ENCODE data around the gene AAK1.
"Not testable (repeated sequence)": the region's sequence is repeated elsewhere in the genome, so short reads cannot be mapped to it uniquely, and the experiment has no call there.

The AAK1 gene

DNA sequence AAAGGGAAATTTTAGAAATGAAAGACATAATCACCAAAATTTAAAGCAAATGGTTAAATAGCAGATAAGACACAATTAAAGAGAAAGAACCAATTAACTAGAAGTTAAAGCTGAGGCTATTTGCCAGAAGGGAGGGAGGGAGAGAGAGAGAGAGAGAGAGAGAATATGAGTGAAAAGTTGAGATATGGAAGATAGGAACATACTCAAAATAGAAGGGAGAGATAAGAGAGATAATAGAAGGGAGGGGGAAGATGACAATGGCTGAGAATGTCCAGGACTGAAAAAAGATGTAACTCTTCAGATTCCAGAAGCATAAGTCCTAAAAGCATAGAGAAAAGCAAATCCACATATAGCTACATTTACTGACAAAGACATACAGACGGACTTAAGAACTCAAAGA, 17.1 kb upstream of the AAK1 start:
- DNase-seq (ENCODE audit: low read depth): no peak
- no peak overlapping the region for H3K4me3 ChIP-seq (ENCODE audit: low read depth, low read length)
- TF ChIP-seq, protein P1, sequence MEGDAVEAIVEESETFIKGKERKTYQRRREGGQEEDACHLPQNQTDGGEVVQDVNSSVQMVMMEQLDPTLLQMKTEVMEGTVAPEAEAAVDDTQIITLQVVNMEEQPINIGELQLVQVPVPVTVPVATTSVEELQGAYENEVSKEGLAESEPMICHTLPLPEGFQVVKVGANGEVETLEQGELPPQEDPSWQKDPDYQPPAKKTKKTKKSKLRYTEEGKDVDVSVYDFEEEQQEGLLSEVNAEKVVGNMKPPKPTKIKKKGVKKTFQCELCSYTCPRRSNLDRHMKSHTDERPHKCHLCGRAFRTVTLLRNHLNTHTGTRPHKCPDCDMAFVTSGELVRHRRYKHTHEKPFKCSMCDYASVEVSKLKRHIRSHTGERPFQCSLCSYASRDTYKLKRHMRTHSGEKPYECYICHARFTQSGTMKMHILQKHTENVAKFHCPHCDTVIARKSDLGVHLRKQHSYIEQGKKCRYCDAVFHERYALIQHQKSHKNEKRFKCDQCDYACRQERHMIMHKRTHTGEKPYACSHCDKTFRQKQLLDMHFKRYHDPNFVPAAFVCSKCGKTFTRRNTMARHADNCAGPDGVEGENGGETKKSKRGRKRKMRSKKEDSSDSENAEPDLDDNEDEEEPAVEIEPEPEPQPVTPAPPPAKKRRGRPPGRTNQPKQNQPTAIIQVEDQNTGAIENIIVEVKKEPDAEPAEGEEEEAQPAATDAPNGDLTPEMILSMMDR (IDR thresholded peaks at IDR 0.05; ENCODE audit: control insufficient read depth, extremely low read depth, insufficient read depth): no peak

DNA sequence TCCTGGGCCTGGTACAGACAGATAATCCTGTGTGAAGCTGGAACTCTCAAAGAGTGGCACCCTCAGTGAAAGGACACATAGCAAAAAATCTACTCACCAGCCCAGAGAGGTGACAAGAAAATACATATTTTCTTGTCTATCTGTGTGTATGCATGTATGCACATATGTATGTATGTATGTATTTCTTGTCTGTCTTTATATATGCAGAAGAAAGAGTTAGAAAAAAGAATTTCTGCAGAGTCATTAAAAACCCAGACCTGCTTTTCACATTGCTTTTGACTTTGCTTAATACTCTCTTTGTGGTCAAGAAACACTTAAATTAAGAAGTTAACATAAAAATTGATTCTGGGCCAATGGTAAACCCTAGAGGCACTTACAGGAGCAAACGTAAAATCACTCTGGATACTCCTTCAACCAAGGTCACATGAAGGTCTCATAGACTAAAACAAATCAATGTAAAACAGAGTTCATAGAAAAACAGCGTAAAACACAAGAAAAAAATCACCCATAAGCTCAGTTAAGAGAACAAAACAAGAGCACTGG, 16.5 kb upstream of the AAK1 start:
- no peak overlapping the region for H3K4me3 ChIP-seq (ENCODE audit: low read depth, low read length)
- DNase-seq (ENCODE audit: low read depth): no peak
- TF ChIP-seq, protein P1 (IDR thresholded peaks at IDR 0.05; ENCODE audit: control insufficient read depth, extremely low read depth, insufficient read depth): no peak

DNA sequence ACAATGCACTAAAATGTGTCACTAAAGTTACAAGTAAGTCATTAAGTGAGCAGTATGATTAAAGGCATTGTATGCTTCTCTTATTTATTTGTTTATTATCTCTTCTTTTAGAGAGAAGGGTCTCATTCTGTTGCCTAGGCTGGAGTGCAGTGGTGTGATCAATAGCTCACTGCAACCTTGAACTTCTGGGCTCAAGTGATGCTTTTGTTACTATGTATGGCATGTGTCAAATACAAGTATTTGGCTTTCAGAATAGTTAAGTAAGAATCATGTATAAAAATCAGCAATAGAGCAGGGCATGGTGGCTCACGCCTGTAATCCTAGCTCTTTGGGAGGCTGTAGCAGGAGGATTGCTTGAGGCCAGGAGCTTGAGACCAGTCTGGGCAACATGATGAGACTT, 15.8 kb upstream of the AAK1 start:
- DNase-seq (ENCODE audit: low read depth): no peak
- TF ChIP-seq, protein P1 (IDR thresholded peaks at IDR 0.05; ENCODE audit: control insufficient read depth, extremely low read depth, insufficient read depth): no peak

DNA sequence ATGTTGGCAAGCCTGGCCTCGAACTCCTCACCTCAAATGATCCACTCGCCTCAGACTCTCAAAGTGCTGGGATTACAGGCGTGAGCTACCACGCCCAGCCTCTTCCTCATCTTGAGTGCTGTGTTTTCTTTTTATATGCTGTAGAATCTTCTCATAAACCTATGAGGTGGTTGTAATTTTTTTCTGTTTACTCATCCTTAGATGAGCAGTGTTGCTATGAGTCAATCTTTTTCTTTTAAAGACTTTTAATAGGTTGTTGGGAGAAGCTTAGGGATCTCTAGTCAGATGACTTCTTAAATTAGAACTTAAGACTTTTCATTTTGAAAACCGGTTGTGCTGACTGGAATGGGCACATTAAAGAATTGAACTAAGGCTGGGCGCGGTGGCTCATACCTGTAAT, 8.7 kb upstream of the AAK1 start:
- TF ChIP-seq, protein P1 (IDR thresholded peaks at IDR 0.05; ENCODE audit: control insufficient read depth, extremely low read depth, insufficient read depth): no peak
- peak; percentile 48 for DNase-seq (ENCODE audit: low read depth)
- H3K4me3 ChIP-seq (ENCODE audit: low read depth, low read length): no peak overlapping the region

More for the DNA sequence above, 15.8 kb upstream of the AAK1 start:
- H3K4me3 ChIP-seq (ENCODE audit: low read depth, low read length): no peak overlapping the region

DNA sequence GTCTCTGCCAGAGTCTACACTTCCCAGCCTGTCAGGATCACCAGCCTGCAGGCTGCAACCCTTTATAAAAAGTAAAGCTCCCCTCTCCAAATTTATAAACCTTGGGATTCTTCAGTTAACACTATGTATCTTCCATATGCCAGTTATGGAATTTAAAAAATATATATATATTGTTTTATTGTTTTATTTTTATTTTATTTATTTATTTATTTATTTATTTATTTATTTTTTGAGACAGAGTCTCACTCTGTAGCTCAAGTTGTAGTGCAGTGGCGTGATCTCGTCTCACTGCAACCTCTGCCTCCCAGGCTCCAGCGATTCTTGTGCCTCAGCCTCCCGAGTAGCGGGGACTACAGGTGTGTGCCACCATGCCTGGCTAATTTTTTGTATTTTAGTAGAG, 3.7 kb upstream of the AAK1 start:
- DNase-seq (ENCODE audit: low read depth); H3K4me3 ChIP-seq (ENCODE audit: low read depth, low read length): not testable (repeated sequence)

DNA sequence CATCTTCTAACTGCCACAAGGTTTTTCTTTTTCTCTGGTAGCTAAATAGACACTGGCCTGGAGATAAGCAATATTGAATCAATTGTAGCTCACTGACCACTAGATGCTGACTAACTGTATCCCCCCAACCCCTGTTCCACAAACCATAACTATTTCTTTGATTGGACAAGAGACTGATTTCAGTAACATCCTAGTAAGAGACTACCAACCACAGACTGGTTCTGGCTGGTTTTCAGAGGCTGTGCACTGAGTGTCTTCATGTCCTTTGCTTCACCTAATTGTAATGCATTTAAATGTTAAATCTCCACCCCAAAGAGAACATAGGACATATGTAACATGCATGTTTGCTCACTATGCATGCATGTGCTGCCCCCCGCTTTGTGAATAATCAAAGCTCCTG, 3.2 kb upstream of the AAK1 start:
- no peak for DNase-seq (ENCODE audit: low read depth)
- TF ChIP-seq, protein P1 (IDR thresholded peaks at IDR 0.05; ENCODE audit: control insufficient read depth, extremely low read depth, insufficient read depth): no peak
- H3K4me3 ChIP-seq (ENCODE audit: low read depth, low read length): no peak overlapping the region

DNA sequence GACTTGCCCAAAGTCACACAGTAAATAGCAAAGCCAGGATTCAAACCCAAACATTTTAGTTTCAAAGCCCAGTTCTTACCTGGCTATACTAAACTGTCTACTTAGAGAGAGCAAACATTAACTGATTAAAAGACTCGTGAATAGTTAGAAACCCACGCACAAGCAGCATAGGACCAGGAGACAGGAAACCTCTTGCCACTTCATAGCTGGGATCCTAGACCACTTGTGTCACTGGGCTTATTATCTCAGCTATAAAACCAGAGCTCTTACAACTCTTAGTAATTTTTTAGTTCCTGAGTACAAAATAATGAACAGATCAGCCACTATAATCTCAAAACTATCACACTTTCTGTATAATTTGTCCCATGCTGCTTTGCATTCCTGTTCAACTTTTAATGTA, 2.4 kb upstream of the AAK1 start:
- TF ChIP-seq, protein P1 (IDR thresholded peaks at IDR 0.05; ENCODE audit: control insufficient read depth, extremely low read depth, insufficient read depth): no peak
- DNase-seq (ENCODE audit: low read depth): no peak
- no peak overlapping the region for H3K4me3 ChIP-seq (ENCODE audit: low read depth, low read length)
